MV-4-11 (cell line): ENCODE results near the gene LSP1.

ENCODE experiments used
- DNase-seq: peaks from one replicate; lab custom pipeline; 2025; lab: John Stamatoyannopoulos, UW

Gene LSP1

DNA sequence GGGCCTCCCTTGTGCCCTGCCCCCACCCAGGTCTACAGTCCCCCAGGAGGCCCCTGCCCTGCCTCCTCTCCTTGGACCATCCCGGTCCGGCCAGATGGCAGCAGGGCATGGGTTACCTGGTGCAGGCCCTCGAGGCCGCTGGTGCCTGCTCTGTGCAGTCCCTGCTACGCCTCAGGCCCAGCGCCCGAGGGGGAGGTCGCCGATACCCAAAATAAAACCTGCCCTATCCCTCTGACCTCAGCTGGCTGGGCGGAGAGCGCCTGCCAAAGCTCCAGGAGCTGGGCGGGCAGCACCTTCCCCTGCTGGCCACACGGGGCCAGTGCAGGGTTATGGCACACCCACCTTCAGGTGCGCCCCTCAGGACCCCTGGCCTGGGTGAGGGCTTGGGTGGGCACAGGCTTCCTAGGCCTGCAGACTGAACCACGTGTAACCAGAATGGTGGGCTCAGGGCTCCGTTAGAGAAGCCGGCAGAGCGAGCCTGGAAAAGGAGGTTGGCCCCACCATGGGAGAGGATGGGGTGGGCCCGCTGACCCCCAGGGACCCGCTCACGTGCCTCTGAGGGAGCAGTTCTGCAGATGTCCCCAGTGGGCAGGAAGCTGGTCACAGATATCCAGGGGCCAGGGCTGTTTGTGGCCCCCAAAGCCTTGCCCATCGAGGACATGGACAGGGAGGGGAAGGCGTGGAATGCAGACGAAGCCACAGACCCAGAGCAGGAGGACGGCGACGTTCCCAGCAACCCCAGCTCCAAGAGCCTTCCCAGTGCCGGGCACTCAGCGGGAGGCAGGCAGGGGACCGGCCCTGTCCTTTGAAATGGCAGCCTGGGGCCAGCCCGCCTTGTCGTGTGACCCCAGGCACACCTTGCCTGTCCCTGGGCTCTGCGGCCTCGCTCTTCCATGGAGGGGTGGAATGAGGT is 64.9 kb downstream of the LSP1 start:
- DNase-seq = no peak

DNA sequence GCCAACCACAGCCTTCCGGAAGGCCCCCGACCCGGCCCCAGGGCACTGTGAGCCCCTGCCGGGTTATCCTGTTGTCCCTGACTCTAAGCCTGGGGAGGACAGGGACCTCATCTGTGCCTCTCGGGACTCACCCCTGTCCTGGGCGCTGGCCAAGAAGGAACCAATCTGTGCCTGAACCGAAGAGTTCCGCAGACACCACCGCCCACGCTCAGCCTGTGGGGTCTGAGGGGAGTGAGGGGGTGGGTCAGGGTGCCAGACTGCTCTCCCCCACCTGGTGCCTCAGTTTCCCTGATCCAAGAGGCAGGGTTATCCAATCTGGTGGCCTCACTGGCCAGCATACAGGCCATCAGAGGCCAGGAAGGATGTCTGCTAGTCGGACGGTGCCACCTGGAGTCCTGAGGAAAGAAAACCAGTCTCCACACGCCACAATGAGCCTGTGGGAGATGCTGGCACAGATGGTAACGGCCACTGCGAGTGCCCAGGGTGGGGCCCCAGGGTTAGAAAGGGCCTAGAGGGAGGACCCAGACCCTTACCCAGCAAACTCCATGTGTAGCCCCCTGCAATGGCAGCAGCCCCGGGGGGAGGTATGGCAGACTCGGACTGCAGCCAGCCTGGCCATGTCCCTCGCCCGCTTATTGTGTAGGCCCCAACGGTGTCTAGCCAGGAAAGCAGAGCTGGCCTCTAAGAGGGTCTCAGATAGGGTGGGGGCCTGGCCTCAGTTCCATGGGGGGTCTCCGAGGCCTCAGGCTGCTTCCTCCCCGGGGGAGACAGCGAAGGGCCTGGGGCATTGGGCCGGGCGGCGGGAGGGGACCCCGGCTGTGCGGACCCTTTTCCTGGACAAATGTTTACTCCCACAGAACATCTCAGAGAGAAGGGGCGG is 65.8 kb downstream of the LSP1 start:
- DNase-seq = no peak

DNA sequence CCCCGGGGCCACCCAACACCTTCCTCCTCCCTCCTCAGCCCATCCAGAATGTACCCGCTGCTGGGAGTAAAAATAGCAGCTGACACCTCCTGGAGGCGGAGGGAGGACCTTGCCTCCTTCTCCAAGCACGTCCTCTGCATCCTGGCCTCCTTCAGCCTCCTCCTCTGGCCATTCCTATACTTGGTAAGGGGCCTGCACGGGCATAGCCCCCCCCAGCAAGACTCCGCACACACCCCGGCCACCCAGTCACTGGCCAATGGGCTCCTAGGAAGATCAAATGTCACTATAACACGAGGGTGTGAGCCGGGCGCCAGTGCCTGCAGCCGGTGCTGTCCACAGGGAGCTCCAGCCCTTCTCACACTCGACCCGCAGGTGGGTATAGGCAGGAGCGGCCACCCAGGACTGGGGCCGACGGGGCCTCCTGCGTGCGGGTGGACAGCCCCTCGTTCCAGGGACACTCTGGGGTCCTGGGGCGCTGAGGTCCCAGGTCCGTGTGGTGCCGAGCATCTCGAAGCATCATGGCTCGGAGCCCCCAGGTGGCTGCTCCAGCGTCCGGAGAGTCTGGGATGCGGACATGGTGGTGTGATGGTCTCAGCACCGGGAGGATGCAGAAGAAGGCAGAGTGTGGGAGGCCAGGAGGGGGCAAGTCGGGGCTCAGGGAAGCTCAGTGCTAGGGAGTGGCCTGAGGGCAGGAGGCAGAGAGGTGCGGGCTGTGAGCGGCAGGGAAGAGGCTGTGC is 66.7 kb downstream of the LSP1 start, which contains the start of gene TNNT3:
Gene TNNT3 (plus strand): TSS at position 313 of the 737 bp plus-strand sequence. CDS start 3,172 bp downstream, outside the sequence.
- no peak for DNase-seq

DNA sequence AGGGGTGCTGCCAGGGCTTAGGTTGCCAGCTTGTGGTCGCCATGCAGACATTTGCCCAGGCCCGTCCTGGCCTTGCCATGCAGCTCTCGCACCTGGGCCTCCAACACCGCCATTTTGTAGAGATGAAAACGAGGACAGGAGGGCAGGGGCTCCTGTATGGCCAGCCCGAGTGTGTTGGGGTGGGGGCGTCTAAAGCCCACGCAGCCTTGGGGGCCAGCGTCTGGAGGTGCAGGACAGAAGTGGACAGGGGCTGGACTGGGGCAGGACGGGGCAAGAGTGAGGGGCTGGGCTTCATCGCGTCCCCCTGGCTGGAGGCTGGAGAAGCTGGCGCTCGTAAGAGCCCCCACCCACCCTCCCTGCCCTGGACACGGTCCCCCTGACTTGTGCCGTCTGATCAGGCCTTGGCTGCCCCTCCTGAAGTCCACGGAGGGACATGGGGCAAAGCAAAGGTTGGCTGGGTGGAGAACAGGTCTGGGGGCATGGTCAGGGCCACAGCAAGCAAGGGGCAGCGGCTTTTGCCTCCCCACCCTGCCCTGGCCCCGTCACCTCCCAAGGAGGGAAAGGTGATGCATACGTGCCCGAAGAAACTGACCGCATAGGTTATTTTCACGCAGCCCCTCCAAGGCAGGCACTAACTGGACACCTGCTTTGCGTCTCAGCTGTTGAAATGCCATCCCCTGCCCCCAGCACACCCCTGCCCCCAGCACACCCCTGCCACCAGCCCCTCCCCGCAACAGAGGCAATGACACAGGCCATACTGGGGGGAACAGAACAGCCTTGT is 67.4 kb downstream of the LSP1 start:
- DNase-seq = no peak

DNA sequence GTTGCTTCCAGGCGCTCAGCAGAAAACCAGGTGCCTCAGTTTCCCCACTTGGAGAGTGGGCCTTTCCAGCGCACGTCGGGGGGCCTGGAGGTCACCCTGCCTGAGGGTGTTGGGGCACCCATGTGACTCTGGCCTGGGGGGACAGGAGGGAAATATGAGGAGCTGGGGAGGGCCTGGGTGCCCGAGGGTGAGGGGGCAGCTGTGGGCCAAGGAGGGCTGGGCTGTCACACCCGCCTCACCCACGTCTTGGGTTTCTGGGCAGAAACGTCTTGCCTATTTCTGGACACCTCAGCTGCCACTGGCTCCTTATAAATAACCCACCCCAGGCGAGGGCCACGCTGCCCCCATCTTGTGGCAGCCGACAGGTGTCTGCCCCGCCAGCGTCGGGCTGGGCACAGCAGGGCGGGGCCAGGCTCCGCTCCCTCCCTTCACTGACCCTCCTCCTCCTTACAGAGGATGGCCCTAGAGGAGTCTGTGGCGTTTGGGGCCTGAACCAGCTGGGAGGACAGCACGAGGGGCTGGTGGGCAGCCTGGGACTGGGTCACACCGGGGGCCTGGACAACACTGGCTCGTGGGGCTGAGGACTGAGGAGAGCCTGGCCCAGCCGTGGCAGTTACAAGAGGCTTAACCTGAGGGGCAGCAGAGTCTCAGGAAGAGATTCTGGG is 68.2 kb downstream of the LSP1 start:
- no peak for DNase-seq

DNA sequence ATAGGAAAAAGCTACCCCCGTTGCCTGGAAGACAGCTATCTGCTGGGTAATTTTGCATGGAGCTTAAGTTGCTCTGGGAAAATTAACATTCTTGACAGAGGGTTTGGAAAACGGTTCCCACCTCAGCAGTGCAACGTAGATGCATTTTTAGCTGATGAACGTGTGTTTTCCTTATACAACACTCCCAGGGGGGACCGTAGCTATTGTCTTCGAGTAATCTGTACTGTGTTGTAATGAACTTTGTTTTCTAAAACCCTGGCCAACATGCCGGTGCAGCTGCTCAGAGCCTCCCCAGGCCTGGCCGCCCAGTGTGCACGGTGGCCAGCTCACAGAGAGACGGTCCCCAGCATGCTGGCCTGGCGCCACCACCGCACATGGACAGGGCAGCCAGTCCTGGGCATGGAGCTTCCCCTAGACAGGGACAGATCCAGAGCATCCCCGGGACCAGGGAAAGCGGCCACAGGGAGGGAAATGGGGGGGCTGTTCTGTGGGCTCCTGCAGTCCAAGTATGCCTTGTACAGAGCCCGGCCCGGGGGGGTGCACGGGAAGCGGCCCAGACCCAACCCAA is 68.8 kb downstream of the LSP1 start:
- DNase-seq = no peak

DNA sequence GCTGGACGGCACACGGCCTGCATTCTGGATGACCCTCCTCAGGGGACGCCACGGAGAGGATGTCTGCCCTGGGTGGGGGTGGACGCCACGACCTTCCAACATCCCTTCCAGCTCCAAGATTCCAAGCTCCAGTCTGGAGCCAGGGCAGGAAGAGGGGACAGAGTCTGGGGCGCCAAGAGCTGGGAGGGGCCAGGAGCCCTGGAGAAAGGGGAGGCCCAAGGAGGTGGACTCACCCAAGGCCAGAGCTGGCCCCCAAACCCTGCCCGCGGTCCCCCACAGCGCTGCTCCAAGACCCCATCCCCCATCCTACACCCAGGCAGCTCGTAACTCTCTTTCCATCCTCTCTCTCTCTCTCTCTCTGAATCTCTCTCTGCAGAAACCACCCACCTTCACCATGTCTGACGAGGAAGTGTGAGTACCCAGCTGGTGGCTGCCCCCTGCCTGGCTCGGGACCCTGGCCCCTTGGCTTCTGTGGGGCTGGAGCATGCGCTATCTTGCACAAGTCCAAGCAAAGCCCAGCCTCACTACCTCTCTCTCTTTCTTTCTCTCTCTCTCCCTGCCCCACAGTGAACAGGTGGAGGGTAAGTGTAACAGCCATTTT is 69.7 kb downstream of the LSP1 start:
- no peak for DNase-seq

DNA sequence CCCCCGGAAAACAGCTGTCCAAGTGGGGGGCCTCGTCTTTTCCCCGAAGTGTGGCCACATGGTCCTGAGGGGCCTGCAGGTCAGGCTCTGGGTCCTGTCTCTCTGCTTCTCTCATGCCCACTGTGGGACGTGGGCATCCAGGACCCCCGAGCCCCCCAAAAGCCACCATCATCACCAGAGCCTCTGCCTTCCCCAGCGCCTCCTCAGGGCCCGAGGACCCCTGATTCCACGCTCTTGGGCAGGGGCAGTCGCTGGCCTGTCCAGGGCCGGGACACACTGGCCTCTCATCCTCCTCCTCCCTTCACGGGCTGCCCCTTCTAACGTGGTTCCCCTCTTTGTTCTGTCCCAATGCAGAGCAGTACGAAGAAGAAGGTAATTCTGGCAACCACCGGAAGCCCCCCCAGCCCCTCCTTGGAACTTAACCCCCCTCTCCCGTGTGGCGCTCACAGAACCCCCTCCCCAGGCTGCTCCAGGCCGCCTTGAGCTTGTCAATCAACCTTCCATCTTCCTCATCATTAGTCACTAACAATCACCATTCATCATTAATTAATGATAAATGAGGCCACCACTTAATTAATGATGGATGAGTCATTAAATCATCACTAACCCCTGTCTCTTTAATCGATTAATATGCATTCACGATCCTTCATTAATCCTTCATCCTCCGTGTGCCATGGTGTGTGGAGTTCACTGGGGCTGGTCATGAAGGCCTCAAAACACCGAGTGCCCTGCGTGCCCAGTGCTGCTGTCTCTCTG is 70.5 kb downstream of the LSP1 start:
- DNase-seq = no peak

DNA sequence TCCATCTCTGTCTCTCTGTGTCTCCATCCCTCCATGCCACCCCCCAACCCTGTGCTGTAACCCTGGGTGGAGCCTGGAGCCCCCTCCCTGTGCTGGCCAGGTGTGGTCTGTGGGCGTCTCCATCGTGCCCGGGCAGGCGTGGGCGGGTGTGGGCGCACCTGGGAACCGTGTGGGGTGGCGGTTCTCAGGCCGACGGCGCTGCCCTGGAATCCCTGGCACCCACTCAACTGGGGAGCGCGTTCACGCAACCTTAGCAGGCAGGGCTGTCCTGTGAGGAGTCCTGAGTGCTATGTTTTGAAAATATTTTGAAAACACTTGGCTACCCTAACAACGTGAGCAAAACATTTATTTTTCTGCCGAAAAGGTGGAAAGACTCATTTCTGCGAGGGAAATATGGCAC is 71.3 kb downstream of the LSP1 start:
- no peak for DNase-seq

- DNase-seq = no peak
Observed at GRCh38 chr11:1924646-1925372, 71.9 kb downstream of the LSP1 start.

DNA sequence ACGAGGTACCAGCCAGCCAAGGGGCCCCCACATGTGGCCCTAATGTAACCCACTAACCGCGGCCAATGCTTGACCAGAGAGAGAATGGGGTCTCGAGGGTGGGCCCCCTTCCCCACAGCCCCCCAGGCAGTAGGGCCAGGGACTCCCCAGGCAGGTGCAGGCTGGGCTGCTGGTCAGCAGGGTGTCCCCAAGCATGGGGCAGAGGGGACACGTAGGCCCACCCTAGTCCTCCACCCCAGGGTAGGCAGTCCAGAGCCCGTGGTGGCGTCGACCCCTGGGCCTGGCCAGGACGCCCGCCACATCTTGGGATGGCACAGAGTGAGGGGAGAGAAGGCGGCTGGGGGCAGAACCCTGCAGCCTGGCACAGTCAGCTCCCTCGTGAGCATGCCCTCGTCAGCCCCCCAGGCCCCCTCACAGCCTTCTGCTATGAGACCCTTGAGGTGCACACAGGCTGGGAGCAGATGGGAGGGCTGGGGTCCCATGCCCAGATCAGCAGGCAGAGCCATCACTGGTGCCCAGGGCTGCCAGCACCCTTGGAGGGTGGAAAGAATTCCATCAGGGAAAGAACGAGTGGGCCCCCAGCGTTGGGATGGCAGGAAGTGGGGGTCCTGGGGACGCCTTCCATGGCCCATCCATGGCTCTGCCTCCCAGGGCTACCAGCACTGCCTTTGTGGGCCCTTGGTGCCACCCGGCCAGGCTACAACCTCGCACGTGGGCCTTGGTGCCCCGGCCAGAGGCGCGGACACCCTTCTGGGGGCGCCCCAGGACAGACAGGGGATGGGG is 72.7 kb downstream of the LSP1 start:
- no peak for DNase-seq

- no peak for DNase-seq
Observed at GRCh38 chr11:1926156-1927025, 73.5 kb downstream of the LSP1 start.

- DNase-seq = no peak
Observed at GRCh38 chr11:1927026-1927847, 74.4 kb downstream of the LSP1 start.

GRCh38 chr11:1927848-1928469 is 75.1 kb downstream of the LSP1 start:
- DNase-seq = no peak

GRCh38 chr11:1928470-1928890 is 75.6 kb downstream of the LSP1 start:
- no peak for DNase-seq
